T-helper 17 cell (primary cell): ENCODE measurements around the gene BANK1. TPM values are rescaled to one million over a fixed set of nuclear protein-coding genes. Genes with fewer than 3 reads are reported as not detected.

ENCODE experiments used
- ATAC-seq: fragments of 150-1000 bp; cut with Tn5 transposase; 2 replicates; pipeline ENCODE4 v1.10.0; 2021; ENCODE audit warnings: mild to moderate bottlenecking, moderate library complexity
- DNase-seq, 3 donors: peaks; one replicate each; pipeline versions ENCODE4 v3.0.0 to v3.0.0-alpha.2; 2020 to 2021
- H3K9me3 ChIP-seq: one replicate; pipeline ENCODE4 v1.7.0; 2013; ENCODE audit warnings: low read length, mild to moderate bottlenecking; ENCODE audit not compliant: control insufficient read depth, poor library complexity, severe bottlenecking
- H3K27ac Mint-ChIP-seq: one replicate; pipeline ENCODE4 v1.8.0; 2022; ENCODE audit warnings: mild to moderate bottlenecking, moderate library complexity, mixed read lengths
- H3K27me3 Mint-ChIP-seq: one replicate; pipeline ENCODE4 v1.8.0; 2022; ENCODE audit warnings: mixed read lengths
- H3K36me3 Mint-ChIP-seq: one replicate; pipeline ENCODE4 v1.8.0; 2022; ENCODE audit warnings: low read depth, mixed read lengths
- H3K4me1 Mint-ChIP-seq: one replicate; pipeline ENCODE4 v1.8.0; 2022; ENCODE audit warnings: mild to moderate bottlenecking, mixed read lengths
- H3K4me3 Mint-ChIP-seq: one replicate; pipeline ENCODE4 v1.8.0; 2022; ENCODE audit warnings: mild to moderate bottlenecking, moderate library complexity, mixed read lengths
- total RNA-seq, 4 donors: library from RNA in 2 of 4; stranded (reverse) in 2 of 4; gene quantifications; one replicate each; pipeline ENCODE4 v1.2.3 and lab custom pipeline; 2022 to 2026

The BANK1 gene
- total RNA-seq, 2 donors from 2014 or later: 2.8 to 11.9 TPM

- no peak overlapping the region for H3K4me3 Mint-ChIP-seq
- no peak overlapping the region for H3K27ac Mint-ChIP-seq
- no peaks in the 10 kb centered on the region for H3K36me3 Mint-ChIP-seq
These were observed 325.6 kb downstream of the BANK1 start for GRCh38 chr4:102116121-102116520.

GRCh38 chr4:102120846-102121245 is 330.3 kb downstream of the BANK1 start:
- Mint-ChIP-seq H3K4me1 (no peaks in the 10 kb centered on the region), H3K36me3 (no peaks in the 10 kb centered on the region), H3K4me3 (no peak overlapping the region), H3K27ac (no peak overlapping the region), H3K27me3 (no peaks in the 10 kb centered on the region)
- ATAC-seq: no peak
- H3K9me3 ChIP-seq: no peaks in the 10 kb centered on the region
- no peak for DNase-seq

More at GRCh38 chr4:102116121-102116520, 325.6 kb downstream of the BANK1 start:
- H3K27me3 Mint-ChIP-seq: no peaks in the 10 kb centered on the region
- no peak for ATAC-seq
- DNase-seq: no peak
- H3K9me3 ChIP-seq: no peaks in the 10 kb centered on the region
- no peaks in the 10 kb centered on the region for H3K4me1 Mint-ChIP-seq
